HG02973 (cell line): ENCODE results near the gene KIF3A.

Experiments
- ATAC-seq: cut with Tn5 transposase; IDR thresholded peaks from one replicate; pipeline ENCODE4 v1.9.1; 2021; ENCODE audit warnings: moderate library complexity; ENCODE audit not compliant: unreplicated experiment

KIF3A gene

DNA sequence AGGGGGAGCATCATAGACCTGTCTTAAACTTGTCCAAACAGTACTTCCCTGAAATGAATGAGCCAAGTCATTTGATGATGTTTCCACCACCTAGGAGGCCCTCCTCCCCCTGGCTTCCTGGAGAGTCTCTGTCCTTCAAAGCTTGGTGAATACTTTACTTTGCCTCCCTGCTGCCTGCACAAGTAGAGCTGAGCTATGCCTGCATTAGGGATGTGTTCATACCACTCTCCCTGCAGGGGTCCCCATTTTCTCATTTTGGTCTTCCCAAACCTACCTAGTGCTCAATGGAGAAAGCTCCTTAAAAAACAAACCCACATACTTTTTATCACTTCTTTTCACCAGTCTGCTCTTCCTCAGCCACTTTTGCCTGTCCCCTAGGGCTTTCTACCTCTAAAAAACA lies 17.6 kb upstream of the KIF3A start:
- no peak for ATAC-seq

DNA sequence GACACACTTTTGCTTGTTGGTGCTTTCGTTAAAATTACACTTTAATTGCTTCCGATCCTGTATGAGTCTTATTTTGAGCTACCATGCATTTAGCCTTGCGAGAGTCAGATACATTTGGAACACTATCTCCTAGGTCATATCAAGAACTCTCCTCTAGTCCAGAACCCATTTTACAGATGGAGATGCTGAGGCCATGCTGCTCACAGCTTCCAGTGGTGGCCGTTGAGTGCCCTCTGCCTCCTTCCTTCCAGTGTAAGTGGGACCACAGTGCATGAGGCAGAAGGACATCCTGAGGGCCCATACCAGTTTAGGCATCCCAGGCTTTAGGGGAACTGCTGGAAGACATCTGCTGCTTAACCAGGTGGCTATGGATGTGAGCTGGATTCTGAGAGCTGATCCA lies 16.8 kb upstream of the KIF3A start:
- ATAC-seq, result no peak

DNA sequence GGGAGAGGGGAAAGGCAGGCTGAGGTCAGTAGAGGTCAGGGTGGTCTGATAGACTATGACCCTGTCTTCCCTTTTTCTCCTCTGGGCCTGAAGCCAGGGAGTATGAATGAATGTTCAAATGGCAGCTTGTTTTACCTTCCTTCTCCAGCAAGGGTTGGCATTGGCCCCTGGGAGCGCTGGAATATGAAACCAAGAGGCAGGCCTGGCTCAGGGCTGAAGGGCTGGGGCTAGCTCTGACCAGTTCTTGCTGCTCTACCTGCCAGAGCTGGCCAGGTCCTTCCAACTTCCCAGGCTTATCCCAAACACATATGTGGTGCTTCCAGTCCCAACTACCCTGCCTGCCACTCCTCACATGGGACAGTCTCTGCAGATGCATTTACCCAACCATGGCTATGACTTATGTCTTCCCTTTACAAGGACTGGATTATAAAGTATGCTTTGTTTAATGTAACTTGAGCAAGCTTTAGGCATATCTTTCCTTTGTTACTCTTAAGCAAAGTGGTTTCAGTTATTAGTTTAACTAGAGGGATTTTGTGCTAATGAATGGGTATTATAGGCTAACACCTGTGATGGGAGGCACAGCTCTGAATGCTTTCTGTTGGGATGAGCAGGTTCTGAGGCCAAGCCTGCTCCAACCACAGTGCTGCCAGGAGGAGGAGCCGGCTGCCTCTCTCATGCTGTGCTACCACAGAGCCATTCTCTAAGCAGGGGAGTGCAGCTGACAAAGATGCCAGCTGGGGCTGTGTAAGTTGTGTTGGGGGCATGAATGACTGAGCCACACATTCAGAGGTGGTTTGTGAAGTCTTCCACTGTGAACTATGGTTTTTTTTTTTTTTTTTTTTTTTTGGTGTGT lies 16.0 kb upstream of the KIF3A start:
- no peak for ATAC-seq

DNA sequence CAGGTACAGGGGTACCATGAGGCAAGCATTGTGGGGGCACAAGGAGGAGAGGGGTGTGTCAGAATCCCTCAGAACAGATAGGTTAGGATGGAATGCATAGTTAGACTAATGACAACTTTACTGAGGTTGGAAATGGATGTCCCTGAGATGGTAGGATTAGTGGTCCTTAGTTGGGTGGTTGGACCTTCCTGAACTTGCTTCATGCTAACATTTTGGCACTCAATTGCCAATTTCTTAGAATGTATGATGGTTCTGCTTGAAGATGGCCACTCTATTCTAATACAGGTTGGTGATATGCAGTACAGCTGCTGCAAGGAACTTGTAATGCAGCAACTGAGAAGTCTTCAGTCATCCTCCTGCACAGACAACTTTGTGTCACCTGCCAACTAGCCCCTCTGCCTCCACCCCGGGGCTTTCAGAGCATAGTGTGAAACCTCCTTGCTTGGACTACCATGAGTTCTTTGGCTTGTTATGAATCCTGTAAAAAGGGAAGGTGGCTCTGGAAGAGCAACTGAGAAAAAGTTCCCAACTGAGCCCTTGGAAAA lies 15.3 kb upstream of the KIF3A start:
- ATAC-seq, result no peak

DNA sequence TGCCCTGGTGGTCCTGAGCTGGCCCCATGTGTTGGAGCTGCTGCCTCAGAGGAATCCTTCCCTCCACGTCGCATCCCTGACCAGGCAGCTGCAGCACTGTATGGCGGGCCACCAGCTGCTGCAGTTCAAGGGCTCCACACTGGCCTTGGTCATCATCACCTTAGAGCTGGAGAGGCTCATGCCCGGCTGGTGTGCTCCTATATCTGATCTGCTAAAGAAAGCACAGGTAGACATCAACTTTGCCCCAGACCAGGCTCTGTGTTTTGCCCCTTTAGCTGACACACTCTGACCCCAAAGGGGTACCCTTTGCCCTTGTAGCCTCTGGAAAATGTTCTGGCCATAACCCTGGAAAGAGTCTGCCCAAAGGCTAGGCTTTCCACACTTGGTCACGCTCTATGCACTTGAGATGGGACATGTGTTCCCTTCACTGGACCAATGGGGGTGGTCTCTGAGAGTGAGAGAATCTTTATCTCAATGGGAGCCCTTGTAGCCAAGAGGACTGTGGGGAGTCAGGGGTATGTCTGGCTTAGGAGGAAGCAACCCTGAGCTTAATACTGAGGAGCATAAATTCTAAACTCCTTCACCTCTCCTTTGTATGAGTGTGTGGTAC lies 14.7 kb upstream of the KIF3A start:
- ATAC-seq, result no peak

DNA sequence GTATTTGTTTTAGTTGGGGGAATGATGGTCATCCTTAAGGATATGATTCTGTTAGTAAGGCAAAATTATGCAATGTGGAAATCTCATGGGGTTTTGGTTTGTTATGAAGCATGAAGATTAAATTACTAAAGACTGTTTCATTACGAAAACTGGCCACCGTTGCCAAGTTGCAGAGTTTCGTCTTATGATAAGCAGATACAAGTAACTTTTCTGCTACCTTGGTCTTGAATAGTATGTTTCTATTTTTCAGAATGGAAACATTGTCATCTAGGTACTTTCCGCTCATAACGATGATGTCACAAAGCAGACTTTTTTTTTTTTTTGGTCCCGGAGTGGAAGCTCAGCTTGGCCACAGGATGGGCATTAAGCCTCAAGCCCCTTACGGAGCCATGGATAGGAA lies 14.1 kb upstream of the KIF3A start:
- ATAC-seq, result peak; percentile 46

DNA sequence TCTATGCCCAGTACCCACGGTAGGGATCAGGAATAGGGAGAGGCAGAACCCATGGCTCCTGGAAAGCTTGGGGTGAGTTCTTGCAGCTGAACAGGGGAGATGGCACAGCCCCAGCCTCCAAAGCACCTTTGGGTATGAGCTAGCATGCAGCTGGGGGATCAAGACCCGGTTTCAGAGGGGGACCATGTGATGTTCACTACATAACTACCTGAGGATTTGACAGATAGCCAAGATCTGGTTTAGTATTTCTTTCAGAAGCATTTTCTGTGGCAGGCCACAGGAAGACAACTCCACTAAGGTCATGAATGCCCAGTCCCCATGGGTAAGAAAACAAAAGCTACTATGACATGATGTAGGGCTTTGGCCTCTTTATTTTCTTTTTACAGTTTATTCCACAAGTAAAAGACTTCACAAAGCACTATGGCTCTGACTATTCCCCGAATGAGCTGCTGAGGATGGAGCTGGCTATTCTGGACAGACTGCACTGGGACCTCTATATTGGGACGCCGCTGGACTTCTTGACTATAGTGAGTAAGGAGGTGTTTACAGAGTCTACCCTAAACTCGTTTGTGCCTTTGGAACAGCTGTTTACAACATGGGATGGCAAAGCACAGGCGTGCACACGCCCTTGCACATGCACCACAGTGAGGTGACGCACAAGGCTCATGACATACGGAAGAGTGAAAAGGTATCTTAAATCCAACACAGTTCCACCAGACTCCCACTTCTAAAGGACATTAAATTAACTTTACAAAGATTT lies 13.3 kb upstream of the KIF3A start:
- peak; percentile 37 for ATAC-seq

DNA sequence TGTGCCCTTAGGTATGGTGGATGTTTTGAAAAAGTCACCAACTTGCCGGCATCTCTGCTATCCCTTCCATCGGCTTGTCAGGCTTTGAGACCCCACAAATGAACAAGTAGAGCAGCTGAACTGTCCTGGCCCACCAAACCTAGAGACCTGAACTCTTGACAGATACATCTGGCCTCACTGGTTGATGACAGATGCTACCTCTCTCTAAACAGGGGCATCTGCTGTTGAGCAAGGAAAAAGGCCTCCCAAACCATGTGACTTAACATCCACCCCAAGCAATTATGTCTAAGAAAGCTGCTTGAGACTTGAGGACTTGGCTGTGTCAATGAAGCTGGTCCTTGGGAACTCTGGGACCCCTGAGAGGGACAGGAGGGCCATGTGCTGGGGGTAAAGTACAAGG lies 12.2 kb upstream of the KIF3A start:
- ATAC-seq, result no peak

DNA sequence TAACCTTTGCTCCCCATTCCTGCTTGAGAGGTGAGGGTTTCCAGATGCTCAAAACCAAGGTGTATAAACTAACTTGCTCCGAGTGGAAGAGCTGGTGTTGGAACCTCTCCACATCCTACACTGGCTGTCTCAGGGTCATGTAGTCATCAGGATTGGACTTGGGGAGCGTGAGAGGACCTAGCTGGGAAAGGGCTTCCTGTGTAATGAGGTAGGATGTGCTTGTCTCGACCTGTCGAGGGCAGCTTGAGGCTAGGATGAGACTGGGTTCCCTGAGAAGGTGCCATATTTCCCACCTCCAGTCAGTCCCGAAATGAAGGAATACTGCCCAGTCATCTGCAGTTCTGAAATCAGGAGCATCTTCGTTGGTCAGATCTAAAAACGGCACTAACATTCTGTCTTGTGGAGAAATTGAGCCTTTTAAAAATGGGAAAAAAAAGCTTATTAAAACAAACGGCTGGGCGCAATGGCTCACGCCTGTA lies 11.2 kb upstream of the KIF3A start:
- ATAC-seq, result no peak

DNA sequence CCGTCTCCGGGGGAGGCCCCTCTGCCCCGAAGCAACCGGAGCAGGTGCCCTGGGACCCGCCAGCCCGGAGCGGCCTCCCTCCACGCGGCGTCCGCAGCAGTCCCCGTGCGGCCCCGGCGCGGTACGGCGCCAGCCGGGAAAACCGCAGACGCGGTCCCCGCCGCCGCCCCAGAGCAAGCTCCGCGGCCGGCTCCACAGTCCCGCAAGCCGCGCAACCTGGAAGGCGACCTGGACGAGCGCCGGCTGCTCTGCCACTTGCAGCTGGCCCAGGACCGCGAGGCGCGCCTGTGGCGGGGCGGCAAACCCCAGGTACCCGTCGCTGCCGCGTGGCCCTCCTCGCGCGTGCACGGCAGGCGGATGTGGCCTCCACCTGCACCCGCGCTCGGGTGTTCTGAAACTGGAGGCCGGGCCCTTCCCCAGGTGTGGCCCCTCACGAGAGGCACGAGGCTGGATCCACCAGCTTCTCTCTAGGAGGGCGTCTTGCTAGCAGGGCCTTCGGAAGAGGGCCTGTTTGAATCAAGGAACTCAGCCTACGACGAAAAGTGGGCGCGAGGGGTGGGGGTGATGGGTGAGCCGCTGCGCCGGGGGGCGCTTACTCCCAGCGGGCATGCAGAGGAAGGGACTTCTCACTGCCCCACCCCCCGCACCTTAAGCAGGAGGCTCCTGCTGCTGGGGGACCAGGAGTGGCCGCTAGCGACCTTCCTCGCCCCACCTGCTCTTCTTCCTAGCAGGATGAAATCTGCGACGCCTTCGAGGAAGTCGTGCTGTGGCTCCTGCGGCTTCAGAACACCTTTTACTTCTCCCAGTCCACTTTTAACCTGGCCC lies 10.5 kb upstream of the KIF3A start:
- ATAC-seq, result no peak

DNA sequence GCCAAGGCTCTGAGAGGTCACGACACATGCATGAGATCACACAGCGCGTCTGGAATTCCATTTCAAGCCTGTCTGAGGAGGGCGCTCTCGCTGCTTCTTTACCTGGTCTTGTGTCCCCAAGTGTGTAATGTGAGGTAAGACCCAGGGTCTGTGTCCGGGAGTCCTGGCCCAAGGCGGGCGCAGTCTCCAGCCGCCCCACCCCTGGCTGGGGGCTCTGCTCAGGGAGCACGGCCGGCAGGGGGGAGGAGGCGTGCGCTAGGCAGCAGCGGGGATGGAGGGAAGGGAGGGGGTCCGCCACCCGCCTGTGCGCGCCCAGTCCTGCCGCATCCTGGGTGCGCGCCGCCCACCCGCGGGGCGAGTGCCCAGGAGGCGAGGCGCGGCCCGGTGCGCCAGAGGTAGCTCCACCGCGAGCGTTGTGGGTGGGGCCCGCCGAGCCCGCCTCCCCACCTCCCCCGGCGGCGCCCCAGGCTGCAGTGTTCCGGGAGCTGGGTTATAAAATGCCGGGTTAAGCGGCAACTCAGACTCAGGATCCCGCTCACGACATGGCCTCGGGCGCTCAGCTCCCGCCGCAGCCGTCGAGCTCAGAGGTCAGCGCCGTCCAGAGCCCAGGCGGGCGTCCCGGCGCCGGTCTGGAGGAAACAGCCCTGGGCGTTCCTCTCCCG lies 9.7 kb upstream of the KIF3A start, which contains the start of gene CCNI2:
TSS of gene CCNI2 (plus strand) at position 473 of the 662 bp plus-strand sequence. CDS start at position 543, 70 bp downstream.
- ATAC-seq, result no peak

DNA sequence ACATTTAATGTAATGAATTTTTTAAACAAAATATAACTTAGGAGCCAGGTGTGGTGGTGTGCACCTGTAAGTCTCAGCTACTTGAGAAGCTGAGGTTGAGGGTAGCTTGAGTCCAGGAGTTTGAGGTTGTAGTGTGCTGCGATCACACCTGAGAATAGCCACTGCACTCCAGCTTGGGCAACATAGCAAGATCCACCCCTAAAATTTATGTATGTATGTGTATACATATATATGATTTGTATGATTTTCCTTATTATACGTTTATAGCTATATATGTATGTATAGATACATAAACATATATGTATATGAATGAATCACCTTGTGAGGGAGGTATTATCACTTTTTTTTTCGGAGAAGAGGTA lies 9.2 kb upstream of the KIF3A start:
- no peak for ATAC-seq

DNA sequence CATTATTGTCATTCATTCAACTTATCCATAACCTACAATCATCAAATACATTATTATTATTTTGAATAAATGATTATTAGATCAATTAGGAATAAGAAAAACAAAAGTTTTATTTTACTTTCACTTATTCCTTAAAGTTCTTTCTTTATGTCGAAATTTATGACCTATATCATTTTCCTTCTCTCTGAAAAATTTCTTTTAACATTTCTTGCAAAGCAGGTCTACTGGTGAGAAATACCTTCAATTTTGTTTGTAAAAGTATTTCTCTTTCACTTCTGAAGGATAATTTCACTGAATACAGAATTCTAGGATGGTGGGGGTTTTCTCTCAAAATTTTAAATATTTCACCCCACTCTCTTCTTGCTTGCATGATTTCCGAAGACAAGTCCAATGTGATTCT lies 7.3 kb upstream of the KIF3A start:
- ATAC-seq, result no peak

DNA sequence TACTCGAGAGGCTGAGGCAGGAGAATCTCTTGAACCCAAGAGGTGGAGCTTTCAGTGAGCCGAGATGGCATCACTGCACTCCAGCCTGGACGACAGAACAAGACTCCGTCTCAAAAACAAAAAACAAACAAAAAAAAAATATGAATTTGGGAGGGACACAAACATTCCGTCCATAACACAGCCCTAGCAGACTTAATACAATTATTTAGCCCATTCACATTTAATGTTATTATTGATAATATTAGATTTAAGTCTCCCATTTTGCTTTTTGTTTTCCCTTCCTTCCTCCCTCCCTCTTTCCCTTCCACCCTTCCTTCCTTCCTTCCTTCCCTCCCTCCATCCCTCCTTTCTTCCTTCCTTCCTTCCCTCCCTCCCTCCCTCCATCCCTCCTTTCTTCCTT lies 5.3 kb upstream of the KIF3A start:
- no peak for ATAC-seq

DNA sequence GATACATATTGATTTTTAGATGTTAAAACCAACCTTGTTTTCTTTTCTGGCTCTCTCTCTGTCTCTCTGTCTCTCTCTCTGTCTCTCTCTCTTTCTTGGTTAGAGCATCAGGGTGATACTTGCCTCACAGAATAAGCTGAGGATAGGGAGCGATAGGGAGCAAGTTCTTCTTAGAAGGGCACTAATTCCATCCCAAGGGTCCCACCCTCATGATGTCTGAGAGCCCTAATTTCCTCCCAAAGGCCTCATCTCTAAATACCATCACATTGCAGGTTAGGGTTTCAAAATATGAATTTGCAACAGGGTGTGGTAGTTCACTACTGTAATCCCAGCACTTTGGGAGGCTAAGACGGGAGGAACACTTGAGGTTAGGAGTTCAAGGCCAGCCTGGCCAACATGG lies 4.8 kb upstream of the KIF3A start:
- ATAC-seq, result no peak

DNA sequence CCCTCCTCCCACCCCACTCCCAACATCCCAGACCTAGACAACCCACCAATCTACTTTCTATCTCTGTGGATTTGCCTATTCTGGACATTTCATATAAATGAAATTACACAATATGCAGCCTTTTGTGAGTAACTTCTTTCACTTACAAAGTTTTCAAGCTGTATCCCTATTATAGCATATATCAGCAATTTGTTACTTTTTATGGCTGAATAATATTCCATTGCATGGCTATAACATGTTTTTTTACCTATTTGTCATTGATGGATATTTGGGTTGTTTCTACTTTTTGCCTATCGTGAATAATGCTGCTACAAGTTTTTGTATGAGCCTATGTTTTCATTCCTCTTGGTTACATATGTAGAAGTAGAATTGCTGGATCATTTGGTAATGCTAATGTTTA lies 1.9 kb upstream of the KIF3A start:
- ATAC-seq, result no peak

DNA sequence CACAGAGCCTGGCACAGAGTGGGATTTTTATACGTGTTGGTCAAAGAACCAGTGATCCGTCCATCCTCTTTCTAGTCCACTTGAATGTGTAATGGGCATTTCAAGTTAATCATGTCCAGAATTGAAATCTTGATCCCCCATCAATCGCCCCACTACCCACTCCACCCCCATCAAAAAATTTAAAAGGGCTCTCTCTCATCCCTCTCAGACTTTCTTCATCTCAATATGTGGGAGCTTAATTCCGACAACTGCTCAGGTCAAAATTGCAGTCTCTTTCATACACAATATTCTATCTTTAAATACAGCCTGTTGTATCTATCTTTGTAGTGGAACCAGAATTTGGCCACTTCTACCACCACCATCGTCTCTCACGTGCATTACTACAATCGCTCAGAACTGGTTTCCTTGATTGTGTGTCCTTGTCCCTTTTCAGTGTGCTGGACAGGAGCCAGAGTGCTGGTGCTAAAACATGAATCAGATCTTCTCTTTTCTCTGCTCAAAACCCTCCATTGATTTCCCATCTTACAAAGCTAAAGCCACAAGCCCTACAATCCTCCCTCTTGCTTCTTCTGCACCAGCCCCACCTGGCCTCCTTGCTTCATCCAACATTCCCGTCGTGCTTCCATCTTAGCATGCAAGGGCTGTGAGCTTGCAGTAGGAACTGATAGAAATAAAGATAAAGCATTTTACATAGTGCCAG lies 786 bp upstream of the KIF3A start:
- ATAC-seq, result no peak

DNA sequence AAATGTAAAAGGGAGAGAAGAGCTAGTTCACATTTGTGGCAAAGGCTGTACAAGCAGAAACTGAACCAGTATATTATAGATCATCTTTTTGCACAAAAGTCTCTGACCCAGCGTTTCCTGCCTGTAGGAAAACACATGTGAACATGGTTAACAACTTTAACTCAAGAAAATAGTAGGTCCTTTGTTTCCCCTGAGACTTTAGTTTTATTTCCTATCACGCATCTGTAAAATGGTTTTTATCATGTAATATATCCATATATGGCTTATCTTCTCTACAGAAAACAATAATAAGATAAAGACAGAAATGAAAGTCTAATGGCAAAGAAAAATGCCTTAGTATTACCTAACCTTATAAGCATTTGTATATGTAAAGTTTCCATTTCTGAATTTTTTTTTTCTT lies 2.7 kb downstream of the KIF3A start:
- no peak for ATAC-seq

DNA sequence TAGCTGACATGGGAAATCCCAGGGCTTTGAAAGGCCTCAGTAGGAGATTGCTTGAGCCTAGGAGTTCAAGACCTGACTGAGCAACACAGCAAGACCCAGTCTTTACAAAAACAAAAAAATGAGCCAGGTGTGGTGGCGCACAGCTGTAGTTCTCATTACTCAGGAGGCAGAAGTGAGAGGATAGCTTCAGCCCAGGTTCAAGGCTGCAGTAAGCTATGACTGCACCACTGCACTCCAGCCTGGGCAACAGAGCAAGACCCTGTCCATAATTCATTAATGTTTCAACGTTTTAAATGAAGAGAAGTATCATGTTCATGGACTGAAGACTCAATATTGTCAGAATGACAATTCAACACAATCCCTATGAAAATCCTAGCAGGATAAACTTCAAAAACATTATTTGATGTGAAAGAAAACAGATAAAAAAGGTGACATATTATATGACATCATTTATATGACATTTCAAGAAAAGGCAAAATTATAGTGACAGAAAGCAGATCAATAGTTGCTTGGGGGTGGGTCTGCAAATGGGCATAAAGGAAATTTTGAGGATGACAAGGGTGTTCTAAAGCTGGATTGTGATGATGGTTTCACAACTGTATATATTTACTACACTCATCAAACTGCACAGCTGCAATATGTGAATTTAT lies 3.7 kb downstream of the KIF3A start:
- ATAC-seq, result no peak
